Panc1 (cell line): ENCODE results near the gene CALML4.

Experiments used
- POLR2AphosphoS5 ChIP-seq: IDR thresholded peaks from 2 replicates; pipeline ENCODE4 v1.6.1; 2012; ENCODE audit warnings: mild to moderate bottlenecking, low read depth, low read length, moderate library complexity
- SIN3A ChIP-seq: IDR thresholded peaks from 2 replicates; pipeline ENCODE4 v1.6.1; 2012; ENCODE audit warnings: low read depth, mild to moderate bottlenecking, low read length, moderate library complexity, borderline replicate concordance; ENCODE audit not compliant: insufficient read depth
- TF ChIP-seq, protein P1 (sequence below): fragments of 450-650 bp; IDR thresholded peaks from 2 replicates; pipeline ENCODE4 v1.5.1; 2017; ENCODE audit warnings: mild to moderate bottlenecking
- TF ChIP-seq, protein P2 (sequence below), 2 experiments: IDR thresholded peaks; 2 replicates each; pipeline ENCODE4 v1.6.1; 2011 to 2012; ENCODE audit warnings: low read depth in 2 of 2, control low read depth in 1 of 2, low read length in 1 of 2, mild to moderate bottlenecking in 1 of 2, moderate library complexity in 1 of 2; ENCODE audit not compliant: insufficient read depth in 1 of 2

DNA sequence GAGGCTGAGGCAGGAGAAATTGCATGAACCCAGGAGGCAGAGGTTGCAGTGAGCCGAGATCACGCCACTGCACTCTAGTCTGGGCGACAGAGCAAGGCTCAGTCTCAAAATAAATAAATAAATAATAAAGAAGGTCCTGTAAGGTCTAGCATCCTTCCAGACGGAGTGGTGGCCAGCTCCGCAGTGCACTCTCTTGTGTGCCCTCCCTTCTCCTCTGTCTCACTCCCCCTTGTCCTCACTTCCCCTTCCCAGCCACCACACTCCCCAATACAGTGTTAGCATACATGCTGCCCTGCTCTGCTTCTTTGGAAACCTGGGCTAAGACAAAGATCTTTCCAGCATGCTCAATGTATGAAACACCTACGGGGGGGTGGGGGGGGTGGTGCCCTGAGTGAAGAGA lies 27.8 kb upstream of the CALML4 start:
- TF ChIP-seq, protein P1, sequence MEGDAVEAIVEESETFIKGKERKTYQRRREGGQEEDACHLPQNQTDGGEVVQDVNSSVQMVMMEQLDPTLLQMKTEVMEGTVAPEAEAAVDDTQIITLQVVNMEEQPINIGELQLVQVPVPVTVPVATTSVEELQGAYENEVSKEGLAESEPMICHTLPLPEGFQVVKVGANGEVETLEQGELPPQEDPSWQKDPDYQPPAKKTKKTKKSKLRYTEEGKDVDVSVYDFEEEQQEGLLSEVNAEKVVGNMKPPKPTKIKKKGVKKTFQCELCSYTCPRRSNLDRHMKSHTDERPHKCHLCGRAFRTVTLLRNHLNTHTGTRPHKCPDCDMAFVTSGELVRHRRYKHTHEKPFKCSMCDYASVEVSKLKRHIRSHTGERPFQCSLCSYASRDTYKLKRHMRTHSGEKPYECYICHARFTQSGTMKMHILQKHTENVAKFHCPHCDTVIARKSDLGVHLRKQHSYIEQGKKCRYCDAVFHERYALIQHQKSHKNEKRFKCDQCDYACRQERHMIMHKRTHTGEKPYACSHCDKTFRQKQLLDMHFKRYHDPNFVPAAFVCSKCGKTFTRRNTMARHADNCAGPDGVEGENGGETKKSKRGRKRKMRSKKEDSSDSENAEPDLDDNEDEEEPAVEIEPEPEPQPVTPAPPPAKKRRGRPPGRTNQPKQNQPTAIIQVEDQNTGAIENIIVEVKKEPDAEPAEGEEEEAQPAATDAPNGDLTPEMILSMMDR = no peak
- no peak for TF ChIP-seq SIN3A
- no peak for TF ChIP-seq POLR2AphosphoS5
- TF ChIP-seq, protein P2, sequence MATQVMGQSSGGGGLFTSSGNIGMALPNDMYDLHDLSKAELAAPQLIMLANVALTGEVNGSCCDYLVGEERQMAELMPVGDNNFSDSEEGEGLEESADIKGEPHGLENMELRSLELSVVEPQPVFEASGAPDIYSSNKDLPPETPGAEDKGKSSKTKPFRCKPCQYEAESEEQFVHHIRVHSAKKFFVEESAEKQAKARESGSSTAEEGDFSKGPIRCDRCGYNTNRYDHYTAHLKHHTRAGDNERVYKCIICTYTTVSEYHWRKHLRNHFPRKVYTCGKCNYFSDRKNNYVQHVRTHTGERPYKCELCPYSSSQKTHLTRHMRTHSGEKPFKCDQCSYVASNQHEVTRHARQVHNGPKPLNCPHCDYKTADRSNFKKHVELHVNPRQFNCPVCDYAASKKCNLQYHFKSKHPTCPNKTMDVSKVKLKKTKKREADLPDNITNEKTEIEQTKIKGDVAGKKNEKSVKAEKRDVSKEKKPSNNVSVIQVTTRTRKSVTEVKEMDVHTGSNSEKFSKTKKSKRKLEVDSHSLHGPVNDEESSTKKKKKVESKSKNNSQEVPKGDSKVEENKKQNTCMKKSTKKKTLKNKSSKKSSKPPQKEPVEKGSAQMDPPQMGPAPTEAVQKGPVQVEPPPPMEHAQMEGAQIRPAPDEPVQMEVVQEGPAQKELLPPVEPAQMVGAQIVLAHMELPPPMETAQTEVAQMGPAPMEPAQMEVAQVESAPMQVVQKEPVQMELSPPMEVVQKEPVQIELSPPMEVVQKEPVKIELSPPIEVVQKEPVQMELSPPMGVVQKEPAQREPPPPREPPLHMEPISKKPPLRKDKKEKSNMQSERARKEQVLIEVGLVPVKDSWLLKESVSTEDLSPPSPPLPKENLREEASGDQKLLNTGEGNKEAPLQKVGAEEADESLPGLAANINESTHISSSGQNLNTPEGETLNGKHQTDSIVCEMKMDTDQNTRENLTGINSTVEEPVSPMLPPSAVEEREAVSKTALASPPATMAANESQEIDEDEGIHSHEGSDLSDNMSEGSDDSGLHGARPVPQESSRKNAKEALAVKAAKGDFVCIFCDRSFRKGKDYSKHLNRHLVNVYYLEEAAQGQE (IDR thresholded peaks at IDR 0.05; ENCODE audit: insufficient read depth in 1 of 2, low read depth in 2 of 2, low read length in 1 of 2) = no peak
